Large intestine (tissue), 3 donors: ENCODE measurements around the gene SSBP3. TPM values are rescaled to one million over a fixed set of nuclear protein-coding genes. Genes with fewer than 3 reads are reported as not detected.

Experiments used
- DNase-seq, 2 donors: peaks; one replicate each; pipeline versions ENCODE4 v3.0.0 to v3.0.0-alpha.2; 2013
- H3K27ac ChIP-seq: one replicate; pipeline ENCODE4 v1.5.1; 2013; ENCODE audit warnings: low read length
- H3K27me3 ChIP-seq: 2 replicates; pipeline ENCODE4 v1.6.1; 2013; ENCODE audit warnings: low read length; ENCODE audit not compliant: control insufficient read depth, insufficient read depth
- H3K36me3 ChIP-seq: 2 replicates; pipeline ENCODE4 v1.6.1; 2013; ENCODE audit warnings: low read length; ENCODE audit not compliant: control insufficient read depth, insufficient read depth
- H3K4me1 ChIP-seq: one replicate; pipeline ENCODE4 v1.6.1; 2013; ENCODE audit warnings: low read length; ENCODE audit not compliant: control insufficient read depth, insufficient read depth
- H3K4me3 ChIP-seq: one replicate; pipeline ENCODE4 v1.5.1; 2013; ENCODE audit warnings: low read length
- H3K9me3 ChIP-seq: one replicate; pipeline ENCODE4 v1.6.1; 2013; ENCODE audit warnings: mild to moderate bottlenecking, low read depth, low read length, moderate library complexity; ENCODE audit not compliant: control insufficient read depth
- WGBS: methylation state at CpG from one replicate; pipeline ENCODE4 v1.1.5; 2013; ENCODE audit warnings: low lambda C conversion rate; ENCODE audit not compliant: insufficient coverage; 5-methylcytosine and 5-hydroxymethylcytosine counted together
- polyA plus RNA-seq: library from polyadenylated mRNA; unstranded; fragments of 120-200 nt; gene quantifications from one replicate; pipeline ENCODE4 v1.2.1, GENCODE V29; 2013

Gene SSBP3
- polyA plus RNA-seq, 1 donor: 48.2 TPM

DNA sequence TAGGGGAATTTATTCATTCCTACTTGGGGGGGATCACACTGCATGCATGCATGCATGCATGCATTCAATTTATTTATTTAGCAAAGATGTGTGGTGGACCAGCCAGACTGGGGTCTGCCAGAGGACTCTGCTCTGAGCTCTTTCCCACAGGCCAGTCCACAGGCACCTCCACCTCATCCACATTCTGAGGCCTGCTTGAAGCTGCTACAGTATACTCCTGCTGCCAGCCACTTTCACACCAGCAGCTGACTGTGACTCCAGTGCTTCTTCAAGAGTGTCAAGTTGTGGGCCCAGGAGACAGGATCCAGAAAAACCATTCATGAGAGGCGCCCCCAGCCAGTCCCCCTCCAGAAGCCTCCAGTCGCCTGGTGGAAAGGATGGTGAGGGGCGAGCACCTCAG lies 30.9 kb downstream of the SSBP3 start:
- Histone ChIP-seq H3K36me3 (peaks cover 23% of the 10 kb centered on the region), H3K27me3 (no peaks in the 10 kb centered on the region), H3K27ac (no peak overlapping the region), H3K9me3 (no peaks in the 10 kb centered on the region), H3K4me1 (peaks cover 26% of the 10 kb centered on the region), H3K4me3 (no peak overlapping the region)
- no CpG with 5 or more reads among the region's 3 CpGs for WGBS
- no peak for DNase-seq

DNA sequence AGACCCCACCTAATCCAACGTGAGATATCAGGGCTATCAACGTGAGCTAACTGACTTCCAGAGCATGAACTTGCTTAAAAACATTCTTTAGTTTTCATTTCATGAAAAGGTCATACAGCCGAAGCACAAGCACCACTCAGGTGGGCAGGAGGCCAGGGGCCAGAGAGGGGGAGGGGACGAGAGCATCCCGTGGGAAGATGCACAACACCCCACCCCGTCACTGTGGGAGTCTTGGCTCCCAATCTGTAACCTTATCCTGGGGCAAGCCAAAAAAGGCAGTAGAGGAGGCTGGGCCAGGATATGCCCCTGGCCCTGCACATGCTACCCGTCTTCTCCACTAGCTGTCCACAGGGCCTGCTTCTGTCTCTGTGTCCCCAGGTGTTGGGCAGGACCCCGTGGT lies 31.4 kb downstream of the SSBP3 start:
- H3K4me1 ChIP-seq: peaks cover 26% of the 10 kb centered on the region
- 80% methylated on average over 1 of the region's 8 CpGs for WGBS
- H3K27me3 ChIP-seq: no peaks in the 10 kb centered on the region
- no peaks in the 10 kb centered on the region for H3K9me3 ChIP-seq
- H3K4me3 ChIP-seq: no peak overlapping the region
- H3K36me3 ChIP-seq: peaks cover 23% of the 10 kb centered on the region
- H3K27ac ChIP-seq: no peak overlapping the region
- DNase-seq: no peak

DNA sequence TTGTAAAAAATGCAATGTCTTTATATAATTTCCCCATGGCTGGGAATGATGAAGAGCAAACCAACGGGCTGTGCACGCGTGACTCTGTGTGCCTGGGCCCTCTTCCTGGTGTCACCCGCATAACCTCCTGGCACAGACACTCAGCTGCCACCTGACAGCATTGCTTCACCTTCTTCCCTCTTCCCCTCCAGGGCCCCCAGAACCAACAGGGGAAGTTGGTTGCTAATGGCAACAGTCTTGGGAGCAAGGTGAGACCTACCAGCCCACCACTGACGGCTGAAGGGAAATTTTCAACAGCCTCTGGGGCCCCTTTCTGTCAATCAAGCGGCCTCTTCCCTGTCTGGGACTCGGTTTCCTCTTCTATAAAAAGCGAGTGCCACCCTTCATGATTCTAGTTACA lies 33.2 kb downstream of the SSBP3 start:
- 80% methylated on average over 3 of the region's 8 CpGs for WGBS
- Histone ChIP-seq H3K4me1 (peaks cover 26% of the 10 kb centered on the region), H3K36me3 (peaks cover 19% of the 10 kb centered on the region), H3K9me3 (no peaks in the 10 kb centered on the region), H3K27ac (no peak overlapping the region), H3K27me3 (no peaks in the 10 kb centered on the region), H3K4me3 (no peak overlapping the region)
- DNase-seq: no peak

DNA sequence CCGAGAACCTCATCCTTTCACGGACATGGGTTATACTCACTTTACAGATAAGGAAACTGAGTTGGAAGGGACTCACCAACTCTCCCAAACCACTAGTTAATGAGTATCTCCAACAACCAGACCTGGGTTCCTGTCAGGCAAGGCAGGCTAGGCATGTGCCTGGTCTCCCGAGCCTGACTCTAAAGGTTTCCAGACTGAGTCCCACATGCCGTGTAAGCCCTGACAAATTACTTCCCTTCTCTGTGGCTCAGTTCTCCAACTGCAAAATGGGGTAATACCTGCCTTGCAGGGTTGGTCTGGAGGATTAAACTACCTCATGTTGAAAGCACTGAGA lies 34.3 kb downstream of the SSBP3 start:
- Histone ChIP-seq H3K9me3 (no peaks in the 10 kb centered on the region), H3K36me3 (peaks cover 19% of the 10 kb centered on the region), H3K4me3 (no peak overlapping the region), H3K27ac (no peak overlapping the region), H3K27me3 (no peaks in the 10 kb centered on the region), H3K4me1 (peaks cover 30% of the 10 kb centered on the region)
- WGBS: no CpG with 5 or more reads among the region's 4 CpGs
- DNase-seq: no peak

DNA sequence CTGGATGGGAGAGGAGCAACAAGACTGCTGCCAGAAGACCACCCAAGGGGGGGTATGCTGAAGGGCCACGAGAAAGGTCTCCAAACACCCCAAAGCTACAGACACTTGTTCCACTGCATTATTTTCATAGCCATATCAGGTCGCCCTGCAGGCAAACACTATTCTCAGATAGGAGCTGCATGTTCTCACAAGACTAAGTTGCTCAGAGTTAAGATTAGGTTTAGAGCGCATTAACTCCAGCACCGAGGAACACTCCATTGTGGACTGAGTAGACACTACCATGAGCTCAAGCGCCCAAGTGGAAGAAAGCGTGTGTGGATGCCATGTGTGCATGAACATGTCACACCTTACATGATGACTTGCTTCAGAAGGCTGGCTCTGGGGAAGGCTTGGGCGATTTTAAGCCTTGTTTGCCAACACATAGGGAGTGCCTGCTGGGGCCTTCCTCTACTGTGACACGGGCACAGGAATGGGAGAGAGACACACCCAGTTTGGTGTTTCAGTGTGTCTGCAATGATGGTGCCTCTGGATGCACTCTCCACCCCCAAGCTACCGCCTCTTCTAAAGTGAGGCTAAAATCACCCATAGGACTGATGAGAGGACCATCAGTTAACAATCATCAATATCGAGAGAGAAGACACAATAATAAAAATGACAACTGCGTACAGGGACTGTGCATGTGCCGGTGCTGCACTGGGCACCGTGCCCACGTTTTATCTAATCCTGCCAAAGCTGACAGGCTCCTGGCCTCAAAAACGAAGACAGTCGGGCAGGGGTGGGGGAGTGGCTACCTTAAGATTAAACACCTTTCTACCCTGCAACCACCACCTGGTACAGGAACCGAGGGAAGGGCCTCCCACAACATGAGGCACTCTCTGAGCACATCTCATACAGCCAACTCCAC lies 34.9 kb downstream of the SSBP3 start:
- Histone ChIP-seq H3K27me3 (no peaks in the 10 kb centered on the region), H3K27ac (no peak overlapping the region), H3K4me1 (peaks cover 30% of the 10 kb centered on the region), H3K9me3 (no peaks in the 10 kb centered on the region), H3K4me3 (no peak overlapping the region), H3K36me3 (peaks cover 19% of the 10 kb centered on the region)
- peak in 1 of 2 donors; percentile 27 for DNase-seq
- no CpG with 5 or more reads among the region's 17 CpGs for WGBS

DNA sequence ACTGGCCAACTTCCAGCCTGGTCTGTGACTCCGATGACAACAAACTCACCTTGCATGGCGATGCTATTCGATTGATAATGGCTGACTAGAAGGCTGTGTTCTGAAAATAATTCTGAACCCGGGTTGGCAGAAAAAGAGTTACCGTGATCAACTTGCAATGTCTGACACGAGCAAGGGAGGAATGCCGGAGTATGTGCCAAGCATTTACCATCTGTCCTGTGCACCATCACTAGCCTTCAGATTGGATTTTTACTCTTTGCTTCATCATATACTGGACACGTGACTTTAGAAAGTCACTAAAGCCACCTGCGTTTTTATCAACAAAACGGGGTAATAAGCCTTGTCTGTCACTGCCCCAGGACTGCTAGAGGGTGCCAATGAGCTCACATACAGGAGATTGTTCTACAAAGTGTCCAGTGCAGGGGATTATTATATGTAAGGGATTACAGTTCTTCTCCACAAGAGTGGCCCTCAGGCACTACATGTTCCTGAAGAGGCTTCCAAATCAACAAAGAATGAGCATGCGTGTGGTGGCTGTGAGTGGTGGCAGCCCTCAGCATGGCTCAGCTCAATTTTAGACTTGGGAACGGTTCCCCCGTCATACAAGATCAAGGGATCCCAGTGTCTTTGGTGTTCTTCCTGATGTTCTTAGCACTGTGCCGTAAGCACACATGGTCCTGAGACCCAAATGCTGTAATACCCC lies 35.8 kb downstream of the SSBP3 start:
- no CpG with 5 or more reads among the region's 14 CpGs for WGBS
- Histone ChIP-seq H3K9me3 (no peaks in the 10 kb centered on the region), H3K4me3 (no peak overlapping the region), H3K4me1 (peaks cover 35% of the 10 kb centered on the region), H3K27me3 (no peaks in the 10 kb centered on the region), H3K27ac (no peak overlapping the region), H3K36me3 (peaks cover 19% of the 10 kb centered on the region)
- no peak for DNase-seq

DNA sequence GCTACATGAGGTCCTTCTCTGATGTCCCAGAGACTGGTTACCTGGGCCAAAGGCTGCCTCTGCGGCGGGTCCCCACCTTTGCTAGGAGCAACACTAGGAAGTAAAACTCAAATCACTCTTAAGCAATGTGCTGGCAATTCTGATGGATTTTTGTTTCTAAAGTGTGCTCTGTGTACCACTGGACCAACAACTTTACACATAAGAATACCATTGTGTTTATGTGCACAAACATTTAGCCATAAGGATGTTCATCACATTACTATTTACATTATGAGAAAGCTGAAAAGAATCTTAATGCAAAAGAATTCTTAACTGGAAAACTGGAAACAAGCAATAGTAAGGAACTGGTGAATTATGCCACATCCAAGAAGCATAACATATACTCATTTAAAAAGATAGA lies 38.6 kb downstream of the SSBP3 start:
- Histone ChIP-seq H3K4me3 (no peak overlapping the region), H3K27me3 (no peaks in the 10 kb centered on the region), H3K36me3 (peaks cover 15% of the 10 kb centered on the region), H3K4me1 (peaks cover 31% of the 10 kb centered on the region), H3K27ac (no peak overlapping the region), H3K9me3 (no peaks in the 10 kb centered on the region)
- DNase-seq: peak in 1 of 2 donors; percentile 45
- WGBS: no CpG with 5 or more reads among the region's 2 CpGs

DNA sequence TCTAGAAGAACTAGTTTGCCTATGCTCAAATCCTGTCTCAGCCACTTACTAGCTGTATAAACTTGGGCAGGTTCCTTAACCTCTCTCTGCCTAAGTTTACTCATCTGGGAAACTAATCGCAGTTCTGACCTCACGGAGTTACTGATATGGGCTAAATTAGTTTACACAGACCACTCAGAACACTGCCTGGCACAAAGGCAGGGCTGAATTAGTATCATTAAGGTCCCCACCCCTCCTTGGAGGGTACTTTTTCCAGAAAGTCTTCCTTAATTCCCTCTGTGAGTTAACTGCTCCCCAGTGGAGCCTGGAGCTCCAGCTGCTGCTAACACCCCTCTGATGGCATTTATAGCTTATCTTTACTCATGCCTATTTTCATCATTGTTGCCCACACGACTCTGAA lies 40.3 kb downstream of the SSBP3 start:
- no peak overlapping the region for H3K4me3 ChIP-seq
- H3K9me3 ChIP-seq: no peaks in the 10 kb centered on the region
- H3K27me3 ChIP-seq: no peaks in the 10 kb centered on the region
- no CpG with 5 or more reads among the region's 3 CpGs for WGBS
- DNase-seq: no peak
- no peak overlapping the region for H3K27ac ChIP-seq
- H3K36me3 ChIP-seq: peaks cover 15% of the 10 kb centered on the region
- peaks cover 14% of the 10 kb centered on the region for H3K4me1 ChIP-seq

DNA sequence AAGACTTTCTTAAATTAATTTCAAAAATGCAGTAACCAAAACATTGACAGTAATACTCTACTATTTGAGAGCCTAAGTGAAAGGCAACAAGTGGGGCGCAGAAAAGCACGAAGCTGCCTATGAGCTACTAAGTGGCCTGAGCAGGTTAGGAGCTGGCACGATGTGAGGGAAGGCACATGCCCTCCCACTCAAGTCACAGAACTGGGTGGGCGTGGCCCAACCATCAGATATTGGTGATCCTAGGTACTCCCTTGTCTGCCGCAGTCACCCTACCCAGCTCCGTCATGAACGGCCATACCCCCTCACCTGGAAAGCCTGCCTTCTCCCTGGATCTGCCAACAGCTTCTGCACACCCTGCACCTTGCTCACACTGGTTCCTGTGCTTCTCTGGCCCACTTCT lies 40.8 kb downstream of the SSBP3 start:
- Histone ChIP-seq H3K27me3 (no peaks in the 10 kb centered on the region), H3K4me1 (peaks cover 12% of the 10 kb centered on the region), H3K9me3 (no peaks in the 10 kb centered on the region), H3K4me3 (no peak overlapping the region), H3K36me3 (peaks cover 14% of the 10 kb centered on the region), H3K27ac (no peak overlapping the region)
- WGBS: no CpG with 5 or more reads among the region's 7 CpGs
- DNase-seq: no peak

DNA sequence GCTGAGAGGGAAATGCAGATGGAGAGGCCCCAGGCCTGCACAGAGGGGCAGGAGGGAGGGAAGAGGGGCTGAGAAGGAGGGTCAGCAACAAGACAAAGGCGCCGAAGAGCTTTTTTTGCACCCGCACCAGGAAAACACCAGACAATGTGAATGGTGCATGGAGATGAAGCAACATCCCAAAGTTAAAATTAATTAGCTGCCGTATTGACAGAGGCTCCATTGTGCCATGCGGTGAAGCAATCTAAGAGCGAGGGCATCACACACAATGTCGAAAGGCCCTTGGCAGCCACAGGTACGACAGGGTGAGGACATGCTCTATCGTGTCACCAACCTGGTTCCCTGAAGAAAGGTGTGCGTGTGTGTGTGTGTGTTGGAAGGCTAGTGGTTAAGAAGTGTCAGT lies 41.2 kb downstream of the SSBP3 start:
- Histone ChIP-seq H3K9me3 (no peaks in the 10 kb centered on the region), H3K4me3 (no peak overlapping the region), H3K27ac (no peak overlapping the region), H3K4me1 (peaks cover 12% of the 10 kb centered on the region), H3K36me3 (peaks cover 10% of the 10 kb centered on the region), H3K27me3 (no peaks in the 10 kb centered on the region)
- DNase-seq: no peak
- WGBS: no CpG with 5 or more reads among the region's 10 CpGs
